Embryonic facial prominence (tissue), 1 donor: ENCODE results near the gene NGEF.
"Not testable (repeated sequence)": the region's sequence is repeated elsewhere in the genome, so short reads cannot be mapped to it uniquely, and the experiment has no call there.

Experiments used
- DNase-seq: peaks from one replicate; pipeline ENCODE4 v3.0.0-alpha.2; 2016; ENCODE audit errors: extremely low spot score

The NGEF gene, protein sequence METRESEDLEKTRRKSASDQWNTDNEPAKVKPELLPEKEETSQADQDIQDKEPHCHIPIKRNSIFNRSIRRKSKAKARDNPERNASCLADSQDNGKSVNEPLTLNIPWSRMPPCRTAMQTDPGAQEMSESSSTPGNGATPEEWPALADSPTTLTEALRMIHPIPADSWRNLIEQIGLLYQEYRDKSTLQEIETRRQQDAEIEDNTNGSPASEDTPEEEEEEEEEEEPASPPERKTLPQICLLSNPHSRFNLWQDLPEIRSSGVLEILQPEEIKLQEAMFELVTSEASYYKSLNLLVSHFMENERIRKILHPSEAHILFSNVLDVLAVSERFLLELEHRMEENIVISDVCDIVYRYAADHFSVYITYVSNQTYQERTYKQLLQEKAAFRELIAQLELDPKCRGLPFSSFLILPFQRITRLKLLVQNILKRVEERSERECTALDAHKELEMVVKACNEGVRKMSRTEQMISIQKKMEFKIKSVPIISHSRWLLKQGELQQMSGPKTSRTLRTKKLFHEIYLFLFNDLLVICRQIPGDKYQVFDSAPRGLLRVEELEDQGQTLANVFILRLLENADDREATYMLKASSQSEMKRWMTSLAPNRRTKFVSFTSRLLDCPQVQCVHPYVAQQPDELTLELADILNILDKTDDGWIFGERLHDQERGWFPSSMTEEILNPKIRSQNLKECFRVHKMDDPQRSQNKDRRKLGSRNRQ

DNA sequence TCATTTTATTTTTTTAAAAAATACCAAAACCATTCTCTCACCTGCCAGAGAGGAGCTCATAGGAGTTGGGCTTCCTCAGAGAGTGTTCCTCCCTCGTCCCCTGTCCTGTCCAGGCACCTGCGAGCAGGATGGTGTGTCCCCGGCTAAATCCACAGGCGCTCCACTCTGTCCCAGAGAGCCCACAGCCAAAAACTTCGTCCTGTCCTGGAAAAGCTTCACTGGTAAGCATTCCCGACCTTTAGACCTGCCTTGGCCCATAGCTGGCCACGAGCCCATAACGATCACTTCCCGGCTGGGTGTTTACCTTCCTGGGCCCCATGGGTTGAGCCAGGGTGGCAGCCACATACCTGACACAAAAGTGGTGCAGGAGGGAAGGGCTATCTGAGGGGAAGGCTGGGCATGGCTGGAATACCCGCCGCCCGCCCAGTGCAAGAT is at the start of gene NGEF:
Gene NGEF, minus strand, starts transcription at position 230 of the 435 bp plus-strand sequence. CDS start 38,366 bp downstream, outside the sequence.
- no peak for DNase-seq

DNA sequence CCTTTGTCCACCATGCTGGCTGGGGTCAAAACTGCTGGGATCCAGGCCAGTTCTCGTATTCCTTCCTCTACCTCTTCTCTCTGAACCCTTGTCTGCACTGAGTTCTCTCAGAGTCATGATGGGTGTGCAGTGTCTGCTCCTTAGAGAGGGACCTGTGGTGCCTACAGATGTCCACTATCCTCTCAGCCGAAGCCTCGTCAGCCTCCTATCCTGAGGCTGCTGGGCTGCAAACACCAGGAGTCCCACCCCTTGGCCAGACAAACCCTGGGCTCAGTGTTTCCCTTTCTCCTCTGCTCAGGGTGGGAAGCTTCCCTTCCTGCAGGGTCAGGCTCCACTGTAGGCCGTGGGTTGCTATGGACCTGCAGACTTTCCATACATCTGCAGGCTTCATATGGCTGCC is 49.4 kb upstream of the NGEF start:
- DNase-seq, result no peak

DNA sequence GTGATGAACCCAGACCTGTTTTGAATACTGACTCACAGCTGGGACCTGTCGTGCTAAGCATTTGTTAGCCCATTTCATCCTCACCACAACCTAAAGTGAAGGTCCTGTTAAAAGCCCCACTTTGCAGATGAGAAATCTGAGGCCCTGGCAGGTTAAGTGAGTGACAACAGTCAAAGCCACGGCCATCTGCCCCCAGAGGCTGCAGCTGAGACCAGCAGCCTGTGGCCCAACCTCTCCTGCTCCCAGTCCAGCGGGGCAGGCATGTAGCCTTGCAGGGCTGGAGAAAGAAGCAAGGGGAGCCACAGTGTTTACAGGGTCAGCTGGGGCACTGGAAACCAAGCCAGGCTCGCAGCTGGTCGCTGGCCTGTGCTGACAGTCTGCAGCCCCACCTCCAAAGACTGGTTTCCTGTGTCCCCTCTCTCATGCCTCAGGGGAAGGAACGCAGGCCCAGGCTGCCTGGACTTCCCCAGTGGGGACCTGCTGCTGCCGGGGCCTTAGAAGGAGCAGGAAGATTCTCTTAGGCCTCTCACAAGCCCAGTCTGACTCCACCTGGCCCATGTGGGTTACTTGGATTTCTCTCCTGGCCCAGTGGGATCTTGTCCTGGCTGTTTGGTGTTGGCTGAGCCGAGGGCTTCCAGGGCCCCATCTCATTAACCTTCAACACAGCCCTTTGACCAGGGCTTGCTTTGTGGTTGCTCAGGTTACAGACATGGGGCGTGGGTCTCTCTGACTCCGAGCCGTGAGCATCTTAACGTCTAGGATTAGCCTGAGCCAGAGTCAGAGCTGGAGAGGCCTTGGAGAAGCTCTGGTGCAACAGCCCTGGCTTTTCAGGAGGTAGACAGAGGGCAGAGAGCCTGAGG is 48.8 kb upstream of the NGEF start:
- DNase-seq, result no peak

DNA sequence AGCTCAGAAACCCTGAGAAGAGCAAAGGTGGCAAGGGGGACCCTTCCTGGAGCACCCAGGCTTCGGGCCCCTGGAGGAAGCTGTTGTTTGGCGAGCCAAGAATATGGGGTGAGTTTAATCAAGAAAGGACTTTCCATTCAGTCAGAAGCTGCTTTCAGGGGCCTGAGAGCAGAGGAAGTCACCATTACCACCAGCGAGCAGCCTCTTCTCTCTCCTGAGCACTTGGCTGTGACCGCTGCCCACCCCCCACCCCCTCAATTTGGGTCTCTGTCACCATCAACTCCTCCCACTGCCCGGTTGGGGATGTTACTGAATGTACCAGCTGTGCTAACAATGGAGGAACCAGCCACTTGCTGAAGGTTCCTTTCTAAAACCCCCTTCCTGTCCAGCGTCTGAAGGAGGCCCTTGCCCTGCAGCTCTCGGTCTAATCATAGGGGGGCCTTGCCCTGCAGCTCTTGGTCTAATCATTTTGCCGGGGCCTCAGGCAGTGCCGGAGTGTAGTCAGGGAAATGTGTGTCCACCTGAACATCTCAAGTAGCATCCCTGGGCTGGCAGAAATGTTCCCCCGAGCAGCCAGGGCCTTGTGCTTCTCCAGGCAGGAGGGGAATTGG is 48.0 kb upstream of the NGEF start:
- DNase-seq, result no peak

DNA sequence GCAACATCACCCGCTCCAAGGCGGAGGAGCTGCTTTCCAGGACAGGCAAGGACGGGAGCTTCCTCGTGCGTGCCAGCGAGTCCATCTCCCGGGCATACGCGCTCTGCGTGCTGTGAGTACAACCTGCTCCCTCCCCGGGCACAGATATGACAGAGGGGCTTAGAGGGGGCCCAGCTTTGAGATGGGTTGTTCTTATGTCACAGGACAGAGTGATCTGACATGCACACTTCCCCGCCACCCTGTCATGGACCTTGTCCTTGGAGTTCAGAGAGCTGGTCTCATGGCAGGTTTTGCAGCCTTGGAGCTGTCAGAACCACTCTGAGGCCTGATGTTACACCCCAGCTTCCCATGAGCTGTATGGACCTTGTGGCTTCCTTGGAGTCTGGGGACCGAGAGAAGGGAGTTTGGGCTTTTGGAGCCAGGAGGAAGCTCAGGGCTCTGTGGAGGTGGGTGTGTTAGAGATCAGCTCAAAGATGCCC is 47.5 kb upstream of the NGEF start:
- no peak for DNase-seq

DNA sequence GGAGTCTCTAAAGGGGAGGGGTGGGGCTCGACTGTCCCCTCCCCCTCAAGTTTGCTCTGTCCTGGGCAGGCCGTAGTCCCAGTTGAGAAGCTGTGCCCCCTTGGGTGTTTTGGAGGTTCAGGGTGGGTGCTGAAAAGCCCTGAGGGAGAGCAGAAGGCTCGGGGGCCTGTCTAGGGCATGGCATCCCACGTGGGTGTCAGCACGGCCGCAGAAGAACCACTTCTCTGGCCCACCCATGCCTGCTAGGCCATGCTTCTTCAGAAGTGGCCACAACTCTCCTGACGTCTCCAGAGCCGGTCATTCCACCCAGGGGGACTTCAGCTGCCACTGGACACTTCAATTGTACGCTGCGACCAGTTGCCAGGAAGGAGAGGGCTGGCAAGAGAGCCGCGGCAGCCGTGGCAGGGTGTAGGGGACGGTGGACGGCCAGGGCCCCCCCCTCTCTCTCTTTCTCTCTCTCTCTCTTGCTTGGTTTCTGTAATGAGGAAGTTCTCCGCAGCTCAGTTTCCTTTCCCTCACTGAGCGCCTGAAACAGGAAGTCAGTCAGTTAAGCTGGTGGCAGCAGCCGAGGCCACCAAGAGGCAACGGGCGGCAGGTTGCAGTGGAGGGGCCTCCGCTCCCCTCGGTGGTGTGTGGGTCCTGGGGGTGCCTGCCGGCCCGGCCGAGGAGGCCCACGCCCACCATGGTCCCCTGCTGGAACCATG is 46.9 kb upstream of the NGEF start, which contains the start of gene INPP5D:
Gene INPP5D, plus strand, starts transcription at position 546 of the 704 bp plus-strand sequence. Its CDS starts 137 bp downstream, at position 683.
- DNase-seq, result no peak

DNA sequence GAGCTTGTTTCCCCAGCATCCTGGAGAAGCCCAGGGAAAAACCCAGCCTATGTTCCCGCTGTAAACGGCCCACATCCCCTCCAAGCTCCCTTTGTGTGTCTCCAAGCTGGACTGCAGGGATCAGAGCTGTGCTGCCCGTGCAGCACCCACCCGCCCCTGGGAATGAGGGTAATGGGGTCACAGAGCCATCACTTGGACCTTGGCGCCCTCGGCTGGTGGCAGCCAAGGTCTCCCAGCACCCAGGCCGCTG is 46.4 kb upstream of the NGEF start:
- DNase-seq, result no peak

DNA sequence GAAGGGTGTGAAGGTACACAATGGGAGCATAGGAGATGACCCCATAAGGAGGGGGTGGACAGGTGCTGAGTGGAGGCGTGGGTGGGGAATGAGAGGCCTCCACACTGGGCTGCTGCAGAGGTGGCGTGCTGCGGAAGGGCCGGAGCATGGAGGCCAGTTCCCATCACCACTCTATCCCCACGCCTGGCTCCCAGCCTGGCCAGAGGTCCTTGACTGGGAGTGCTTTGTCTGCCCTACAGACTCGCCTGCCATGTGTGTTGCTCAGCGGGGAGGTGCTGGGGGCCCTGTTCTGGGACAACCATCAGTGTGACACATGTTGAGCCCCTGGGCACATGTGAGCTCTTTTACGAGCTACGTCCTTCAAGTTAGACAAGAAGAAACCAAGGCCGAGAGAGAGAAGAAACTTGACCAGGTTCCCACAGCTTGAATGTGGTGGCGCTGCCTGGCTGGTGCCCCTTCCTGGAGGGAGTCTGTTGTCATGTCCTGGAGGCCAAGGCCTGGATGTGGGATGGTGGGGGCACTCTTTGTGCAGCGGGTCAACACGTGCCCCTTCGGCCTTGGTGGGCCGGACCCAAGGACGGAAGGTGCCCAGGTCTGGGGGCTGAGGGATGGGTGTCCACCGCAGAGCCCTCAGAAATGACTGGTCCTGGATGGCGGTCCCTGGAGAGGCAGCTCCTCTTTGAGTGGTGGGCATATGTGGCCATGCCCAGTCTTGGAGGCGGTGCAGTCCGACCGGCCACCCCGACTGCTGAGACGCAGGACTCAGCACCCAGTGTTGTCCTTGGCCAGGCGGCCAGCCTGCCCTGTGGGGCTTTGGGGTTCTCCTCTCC is 45.9 kb upstream of the NGEF start:
- DNase-seq, result no peak

DNA sequence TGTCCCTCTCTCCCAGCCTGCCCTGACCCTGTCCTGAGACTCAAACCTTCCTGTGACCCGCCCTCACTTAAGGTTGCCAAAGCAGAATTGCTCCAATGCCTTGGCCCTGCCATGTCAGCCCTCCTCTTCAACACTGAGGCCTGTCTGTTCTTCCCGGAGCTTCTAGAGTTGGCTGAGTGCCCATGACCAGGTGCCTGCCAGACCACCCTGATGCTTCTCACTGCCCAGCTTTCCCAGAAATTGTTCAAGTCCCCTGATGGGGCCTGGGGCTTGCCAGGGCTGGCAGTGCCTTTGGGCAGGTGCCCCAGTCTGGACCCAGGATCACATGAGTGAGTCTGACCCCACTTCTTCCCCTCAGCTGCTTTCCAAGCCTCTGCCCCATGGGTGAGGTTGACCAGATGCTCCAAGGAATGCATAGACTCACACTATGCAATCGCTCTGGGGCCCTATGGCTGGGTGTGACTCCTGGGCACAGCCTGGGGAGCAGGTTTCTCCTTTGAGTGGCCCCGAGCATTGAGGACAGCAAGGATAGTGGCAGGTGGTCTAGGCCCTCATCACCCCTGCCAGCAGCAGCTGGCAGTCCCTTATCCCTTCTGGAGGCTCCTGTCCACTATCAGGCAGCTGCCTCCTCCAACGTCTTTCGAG is 44.0 kb upstream of the NGEF start:
- no peak for DNase-seq

DNA sequence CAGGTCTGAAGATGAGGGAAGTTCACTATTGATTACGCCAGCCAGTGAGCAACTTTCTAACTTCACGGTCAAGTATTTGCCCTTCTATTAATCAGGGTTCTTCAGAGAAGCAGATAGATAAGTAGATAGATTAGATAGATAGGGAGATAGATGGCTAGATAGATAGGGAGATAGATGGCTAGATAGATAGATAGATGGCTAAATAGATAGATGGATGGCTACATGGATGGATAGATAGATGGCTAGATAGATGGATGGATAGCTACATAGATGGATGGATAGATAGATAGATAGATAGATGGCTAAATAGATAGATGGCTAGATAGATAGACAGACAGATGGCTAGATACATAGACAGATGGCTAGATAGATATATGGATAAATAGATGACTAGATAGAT is 42.3 kb upstream of the NGEF start:
- DNase-seq, result no peak

DNA sequence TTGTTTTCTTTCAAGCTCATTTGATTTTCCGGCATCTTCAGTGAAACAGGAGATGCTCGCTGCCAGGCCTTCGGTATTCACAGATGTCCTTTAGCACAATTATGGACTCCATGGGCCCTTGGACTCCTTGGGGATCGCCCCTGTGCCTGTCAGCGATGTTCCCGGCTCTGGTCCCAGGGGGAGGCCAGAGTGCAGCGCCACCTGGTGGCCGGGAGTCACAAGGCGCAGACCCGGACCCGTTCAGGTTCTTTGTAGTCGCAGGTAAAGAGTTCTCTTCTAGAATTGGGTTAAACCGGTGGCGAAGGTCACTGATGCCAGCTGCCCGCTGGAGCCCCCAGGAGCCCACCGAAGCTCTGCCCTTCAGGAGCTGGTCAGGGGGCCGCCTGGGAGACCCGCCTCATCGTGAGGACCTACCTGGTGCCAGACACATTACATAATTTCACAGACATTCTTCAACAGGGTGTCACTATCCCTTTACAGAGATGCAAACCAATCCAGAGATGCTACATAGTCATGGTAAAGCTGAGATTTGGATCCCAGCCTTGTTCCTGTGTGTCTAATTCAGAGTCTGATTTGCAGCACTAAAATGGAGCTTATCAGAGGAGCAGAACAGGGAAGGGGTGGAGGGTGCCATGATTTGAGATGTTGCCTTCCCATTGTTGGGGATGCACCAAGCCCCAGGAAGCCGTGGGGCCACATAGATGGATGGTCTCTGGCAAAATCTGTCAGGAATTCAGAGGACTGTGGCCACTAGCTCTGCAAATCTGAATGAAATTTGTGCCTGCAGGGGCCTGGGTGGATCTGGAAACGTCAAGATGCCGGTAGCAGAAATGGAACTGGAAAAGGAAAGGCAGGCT is 41.1 kb upstream of the NGEF start:
- no peak for DNase-seq

DNA sequence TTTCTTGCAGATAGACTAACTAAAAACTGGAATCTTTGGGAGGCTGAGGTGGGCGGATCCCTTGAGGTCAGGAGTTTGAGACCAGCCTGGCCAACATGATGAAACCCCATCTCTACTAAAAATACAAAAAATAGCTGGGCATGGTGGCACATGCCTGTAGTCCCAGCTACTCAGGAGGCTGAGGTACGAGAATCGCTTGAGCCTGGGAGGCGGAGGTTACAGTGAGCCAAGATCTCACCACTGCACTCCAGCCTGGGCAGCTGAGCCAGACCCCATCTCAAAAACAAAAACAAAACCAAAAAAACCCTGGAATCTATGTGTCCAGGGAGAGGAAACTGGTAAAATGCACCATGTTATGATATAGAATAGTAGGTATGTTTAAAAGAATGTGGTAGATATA is 39.5 kb upstream of the NGEF start:
- not testable (repeated sequence) for DNase-seq

DNA sequence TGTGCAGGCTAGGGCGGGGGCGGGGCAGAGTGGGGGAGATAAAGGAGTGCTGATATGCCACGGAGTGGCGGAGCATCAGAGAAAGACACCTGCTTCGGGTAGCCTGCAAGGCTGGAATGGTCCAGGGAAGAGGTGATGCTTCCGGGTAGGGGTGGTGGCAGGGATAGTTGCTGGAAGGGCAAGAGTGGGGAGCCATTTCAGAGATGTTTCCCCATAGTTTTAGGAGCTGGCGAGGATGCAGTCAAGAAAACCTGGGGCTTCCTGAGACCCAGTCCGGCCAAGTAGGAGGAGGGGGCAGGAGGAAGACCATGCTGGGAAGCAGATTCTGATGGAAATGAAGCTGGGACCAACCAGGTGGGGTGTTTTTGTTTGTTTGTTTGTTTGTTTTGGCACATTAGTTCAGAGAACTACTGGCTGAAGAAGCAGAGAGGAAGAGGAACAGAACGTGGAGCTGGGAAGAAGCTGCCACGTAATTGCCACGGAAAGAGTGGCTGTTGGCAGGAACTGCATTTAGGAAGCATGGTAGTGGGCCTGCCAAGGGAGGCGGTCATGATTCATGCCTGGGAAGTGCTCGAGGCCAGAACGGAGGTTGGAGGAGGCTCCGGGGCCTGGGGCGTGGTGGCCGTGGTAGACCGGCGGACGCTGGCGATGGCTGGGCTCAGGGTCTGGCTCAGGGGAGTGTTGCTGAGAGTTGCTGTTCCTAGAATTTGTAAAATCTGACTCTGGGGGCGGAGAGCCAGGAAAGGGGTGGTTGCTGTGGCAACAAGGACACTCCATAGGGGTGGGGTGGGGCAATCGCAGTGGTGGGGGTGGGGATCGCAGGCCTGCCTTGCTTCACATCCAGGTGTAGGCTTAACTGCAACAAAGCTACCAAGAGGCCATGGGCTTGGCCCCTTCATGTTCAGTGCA is 38.4 kb upstream of the NGEF start:
- no peak for DNase-seq

DNA sequence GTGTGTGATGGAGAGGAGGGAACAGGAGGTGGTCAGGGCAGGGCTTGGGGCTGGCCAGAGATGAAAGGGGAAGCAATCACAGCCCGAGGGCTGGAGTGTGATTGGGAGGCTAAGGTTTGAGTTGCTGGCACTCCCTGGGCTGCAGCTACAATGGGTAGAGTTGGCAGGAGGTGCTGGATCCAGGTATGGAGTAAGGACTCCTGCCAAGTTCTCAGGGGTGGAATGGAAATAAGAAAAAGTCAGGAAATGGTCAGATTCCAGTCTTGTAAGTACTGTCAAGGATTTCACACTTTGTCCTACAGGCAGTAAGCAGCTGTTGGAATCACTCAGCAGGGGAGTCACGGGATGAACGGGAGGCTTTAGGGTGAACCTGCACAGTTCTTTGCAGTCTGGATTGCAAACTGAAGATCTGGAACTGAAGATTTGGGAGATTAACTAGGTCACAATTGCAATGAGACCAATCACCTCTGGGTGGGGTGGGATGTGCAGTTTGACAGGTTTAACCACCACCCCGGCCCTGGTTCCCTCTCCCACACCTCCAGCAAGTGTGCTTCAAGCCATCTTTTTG is 36.2 kb upstream of the NGEF start:
- DNase-seq, result no peak

DNA sequence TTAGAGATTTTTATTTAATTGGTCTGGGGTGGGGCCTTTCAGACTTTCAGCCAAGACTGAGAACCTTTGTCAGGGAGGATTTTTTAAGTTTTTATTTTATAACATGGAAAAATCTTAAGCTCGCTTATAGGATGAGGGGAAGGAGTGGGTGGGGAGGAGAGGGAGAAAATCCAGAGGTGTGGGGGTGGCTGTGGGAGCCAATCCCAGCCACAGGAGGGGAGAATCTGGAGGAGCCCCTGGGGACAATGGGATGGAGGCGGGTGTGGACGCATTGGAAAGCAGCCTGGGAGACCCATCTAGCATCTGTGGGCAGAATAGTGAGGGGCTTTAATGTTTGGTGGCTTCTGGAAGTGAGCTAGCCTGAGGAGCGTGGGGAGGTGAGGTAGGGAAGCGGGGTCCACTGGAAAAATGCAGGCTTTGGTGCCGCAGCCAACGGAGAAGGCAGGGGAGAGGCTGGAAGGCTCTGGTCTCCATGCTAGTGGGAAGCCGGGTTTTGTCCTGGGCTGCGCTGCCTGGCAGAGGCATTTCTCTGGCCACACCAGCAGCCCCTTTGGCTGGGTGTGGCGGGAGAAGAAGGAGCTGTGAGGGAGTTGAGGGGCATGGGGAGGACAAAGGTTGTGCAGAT is 35.6 kb upstream of the NGEF start:
- DNase-seq, result no peak

DNA sequence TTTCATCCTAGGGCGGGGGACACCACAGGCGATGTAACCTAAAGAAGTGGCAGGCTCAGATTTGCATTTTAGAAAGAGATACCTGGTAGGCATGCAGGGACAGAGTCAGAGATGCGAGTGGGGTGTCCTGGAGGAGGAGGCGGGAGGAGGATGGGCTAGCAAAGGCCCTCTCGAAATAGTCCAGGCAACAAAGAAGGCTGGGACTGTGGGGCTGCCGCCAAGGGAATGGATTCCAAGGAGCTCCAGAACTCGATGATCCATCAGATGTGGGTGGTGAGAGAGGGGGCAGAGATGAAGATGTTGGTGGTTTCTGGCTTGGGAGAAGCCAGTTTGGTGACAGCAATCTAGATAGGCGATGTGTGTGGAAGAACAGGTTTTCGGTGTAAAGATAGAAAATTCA is 34.6 kb upstream of the NGEF start:
- no peak for DNase-seq

DNA sequence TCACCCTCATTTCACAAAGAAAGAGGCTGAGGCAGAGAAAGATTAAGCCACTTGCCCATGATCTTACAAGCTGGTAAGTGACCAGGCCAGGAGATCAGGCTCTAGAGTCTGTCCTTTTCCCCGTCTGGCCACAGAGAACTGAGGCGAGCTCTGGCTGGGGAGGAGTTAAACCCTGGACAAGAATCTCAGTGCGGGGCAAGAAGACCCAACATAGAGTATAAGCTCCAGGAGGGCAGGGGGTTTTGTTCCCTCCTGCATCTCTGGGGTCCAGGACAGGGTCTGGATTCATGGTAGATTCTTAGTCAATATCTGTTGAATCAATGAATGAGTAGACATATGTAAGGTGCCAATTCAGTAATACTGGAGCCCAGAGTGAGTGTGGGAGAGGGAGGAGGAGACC is 34.1 kb upstream of the NGEF start:
- no peak for DNase-seq
